ENCODE results near the gene MCF2L. TPM values are rescaled to one million over a fixed set of nuclear protein-coding genes. Genes with fewer than 3 reads are reported as not detected.

Gene MCF2L
- total and polyA plus RNA-seq, 10 of the 15 experiments (the other 5 are each of a cell fraction or from before 2014, with no cell fraction given) = 0.06 to 1.1 (median 0.21) TPM; not detected in 2

DNA sequence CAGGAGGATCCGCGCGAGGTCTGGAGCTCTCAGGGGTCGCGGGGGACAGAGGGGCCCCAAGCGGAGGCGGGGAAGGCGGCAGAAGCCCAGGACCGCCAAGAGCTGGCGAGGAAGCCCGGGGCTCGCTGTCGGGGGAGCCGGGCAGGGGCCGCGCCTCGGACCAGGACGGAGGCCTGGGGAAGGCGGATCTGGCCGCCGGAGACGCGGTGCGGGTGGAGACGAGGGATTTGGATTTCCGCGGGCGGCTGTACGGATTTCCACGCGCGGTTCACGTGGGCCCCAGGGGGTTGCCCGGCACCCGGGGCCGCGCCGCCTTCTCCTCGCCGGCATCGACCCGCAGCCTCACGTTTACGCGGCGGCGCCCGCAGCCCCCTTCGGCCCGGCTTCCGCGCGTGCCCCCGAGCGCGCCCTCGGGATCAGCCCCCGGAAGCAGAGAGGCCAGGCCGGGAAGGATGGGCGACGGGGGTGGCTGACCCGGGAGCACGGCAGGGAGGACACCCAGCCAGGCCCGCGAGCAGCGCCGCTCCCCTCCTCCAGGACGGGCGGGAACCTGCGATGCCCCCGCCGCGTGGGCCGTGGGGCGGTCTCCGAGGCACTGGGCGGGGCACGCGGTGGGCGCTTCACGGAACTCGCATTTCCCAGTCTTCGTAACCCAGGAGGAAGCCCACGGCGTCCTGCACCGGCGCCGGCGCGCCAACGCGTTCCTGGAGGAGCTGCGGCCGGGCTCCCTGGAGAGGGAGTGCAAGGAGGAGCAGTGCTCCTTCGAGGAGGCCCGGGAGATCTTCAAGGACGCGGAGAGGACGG, 141.2 kb downstream of the MCF2L start:
- SMC1A ChIA-PET (ENCODE audit: uncharacterized antibody, unreplicated experiment) = no interaction called here

DNA sequence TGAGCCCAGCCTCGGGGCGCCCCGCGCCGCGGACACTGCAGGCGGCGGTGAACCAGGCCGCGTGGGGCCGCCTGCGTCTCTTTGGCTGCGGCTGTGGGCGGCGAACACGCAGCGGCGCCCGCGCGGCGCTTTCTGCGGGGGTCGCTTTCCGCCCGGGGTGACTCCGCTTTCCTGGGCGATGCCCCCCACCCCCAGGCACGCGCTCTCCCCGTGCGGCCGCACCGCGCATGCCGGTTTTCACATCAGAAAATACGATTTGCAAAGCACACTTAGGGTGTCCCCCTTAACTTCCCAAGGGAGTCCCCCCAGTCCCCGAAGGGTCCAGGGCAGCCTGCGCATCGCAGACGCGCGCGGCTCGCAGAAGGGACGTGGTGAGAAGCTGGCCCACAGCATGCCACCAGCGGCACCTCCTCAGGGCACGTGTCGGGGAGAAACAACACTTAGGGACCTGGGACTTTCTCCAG, 141.9 kb downstream of the MCF2L start:
- no peaks in the 10 kb centered on the region for H3K79me2 ChIP-seq (ENCODE audit: control insufficient read depth, insufficient read depth, low read length)
- no peaks in the 10 kb centered on the region for H3K36me3 ChIP-seq (ENCODE audit: control insufficient read depth in 2 of 2, insufficient read depth in 2 of 2, low read length in 1 of 2)
- FAIRE-seq (no peak), DNase-seq (ENCODE audit: low read depth, low spot score) (no peak), ATAC-seq (no peak)
- no peaks in the 10 kb centered on the region for H3K27me3 ChIP-seq (replicated peaks in 1 of 2; ENCODE audit: control insufficient read depth in 2 of 2, insufficient read depth in 2 of 2, low read length in 1 of 2)
- TF ChIP-seq, protein P1, sequence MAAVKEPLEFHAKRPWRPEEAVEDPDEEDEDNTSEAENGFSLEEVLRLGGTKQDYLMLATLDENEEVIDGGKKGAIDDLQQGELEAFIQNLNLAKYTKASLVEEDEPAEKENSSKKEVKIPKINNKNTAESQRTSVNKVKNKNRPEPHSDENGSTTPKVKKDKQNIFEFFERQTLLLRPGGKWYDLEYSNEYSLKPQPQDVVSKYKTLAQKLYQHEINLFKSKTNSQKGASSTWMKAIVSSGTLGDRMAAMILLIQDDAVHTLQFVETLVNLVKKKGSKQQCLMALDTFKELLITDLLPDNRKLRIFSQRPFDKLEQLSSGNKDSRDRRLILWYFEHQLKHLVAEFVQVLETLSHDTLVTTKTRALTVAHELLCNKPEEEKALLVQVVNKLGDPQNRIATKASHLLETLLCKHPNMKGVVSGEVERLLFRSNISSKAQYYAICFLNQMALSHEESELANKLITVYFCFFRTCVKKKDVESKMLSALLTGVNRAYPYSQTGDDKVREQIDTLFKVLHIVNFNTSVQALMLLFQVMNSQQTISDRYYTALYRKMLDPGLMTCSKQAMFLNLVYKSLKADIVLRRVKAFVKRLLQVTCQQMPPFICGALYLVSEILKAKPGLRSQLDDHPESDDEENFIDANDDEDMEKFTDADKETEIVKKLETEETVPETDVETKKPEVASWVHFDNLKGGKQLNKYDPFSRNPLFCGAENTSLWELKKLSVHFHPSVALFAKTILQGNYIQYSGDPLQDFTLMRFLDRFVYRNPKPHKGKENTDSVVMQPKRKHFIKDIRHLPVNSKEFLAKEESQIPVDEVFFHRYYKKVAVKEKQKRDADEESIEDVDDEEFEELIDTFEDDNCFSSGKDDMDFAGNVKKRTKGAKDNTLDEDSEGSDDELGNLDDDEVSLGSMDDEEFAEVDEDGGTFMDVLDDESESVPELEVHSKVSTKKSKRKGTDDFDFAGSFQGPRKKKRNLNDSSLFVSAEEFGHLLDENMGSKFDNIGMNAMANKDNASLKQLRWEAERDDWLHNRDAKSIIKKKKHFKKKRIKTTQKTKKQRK (IDR thresholded peaks at IDR 0.05; ENCODE audit: low read depth, low read length) = no peak
- TF ChIP-seq SIX5 (IDR thresholded peaks at IDR 0.05; ENCODE audit: low read depth, low read length, severe bottlenecking) (no peak), BHLHE40 (IDR thresholded peaks at IDR 0.05; ENCODE audit: borderline replicate concordance in 1 of 2, low read depth in 2 of 2, low read length in 1 of 2) (no peak)
- H3K9ac ChIP-seq (ENCODE audit: control insufficient read depth, insufficient read depth, low read length) = no peak overlapping the region
- H3K9me3 ChIP-seq (replicated peaks; ENCODE audit: control insufficient read depth, insufficient read depth, low read length) = peaks cover 1% of the 10 kb centered on the region; the same call in 1 of the 3 replicates
- H4K20me1 ChIP-seq (ENCODE audit: control insufficient read depth, insufficient read depth) = no peaks in the 10 kb centered on the region
- ChIA-PET CTCF (no interaction called here), POLR2A (no interaction called here), RAD21 (ENCODE audit: unreplicated experiment) (no interaction called here), SMC1A (ENCODE audit: uncharacterized antibody, unreplicated experiment) (no interaction called here)
- intact Hi-C loops (cut with micrococcal nuclease; ENCODE audit: unreplicated experiment) = no loop called here
- H3K27ac ChIP-seq (ENCODE audit: control insufficient read depth, insufficient read depth) = no peak overlapping the region
- 85% methylated on average over 31 of the region's 49 CpGs for WGBS (ENCODE audit: insufficient coverage, insufficient replicate concordance, low lambda C conversion rate, missing lambda C conversion rate)
- H2AFZ ChIP-seq (ENCODE audit: control insufficient read depth, low read depth, low read length) = no peak overlapping the region
- no peak overlapping the region for H3K4me2 ChIP-seq (ENCODE audit: control insufficient read depth, insufficient read depth)
- H3K4me3 ChIP-seq = no peak overlapping the region
- no TSS peak for BruUV-seq (replicated peaks)
- no peaks in the 10 kb centered on the region for H3K4me1 ChIP-seq (ENCODE audit: control insufficient read depth, insufficient read depth, low read length)
- in situ Hi-C loops (cut with MboI) = no loop called here

More for the DNA sequence above, 141.2 kb downstream of the MCF2L start:
- Histone ChIP-seq H3K9me3 (replicated peaks; ENCODE audit: control insufficient read depth, insufficient read depth, low read length) (peaks cover 1% of the 10 kb centered on the region; the same call in 1 of the 3 replicates), H3K4me3 (no peak overlapping the region), H3K79me2 (ENCODE audit: control insufficient read depth, insufficient read depth, low read length) (no peaks in the 10 kb centered on the region), H3K9ac (ENCODE audit: control insufficient read depth, insufficient read depth, low read length) (no peak overlapping the region), H2AFZ (ENCODE audit: control insufficient read depth, low read depth, low read length) (no peak overlapping the region), H3K27me3 (replicated peaks in 1 of 2; ENCODE audit: control insufficient read depth in 2 of 2, insufficient read depth in 2 of 2, low read length in 1 of 2) (no peaks in the 10 kb centered on the region), H4K20me1 (ENCODE audit: control insufficient read depth, insufficient read depth) (no peaks in the 10 kb centered on the region), H3K4me2 (ENCODE audit: control insufficient read depth, insufficient read depth) (no peak overlapping the region), H3K4me1 (ENCODE audit: control insufficient read depth, insufficient read depth, low read length) (no peaks in the 10 kb centered on the region), H3K27ac (ENCODE audit: control insufficient read depth, insufficient read depth) (no peak overlapping the region), H3K36me3 (ENCODE audit: control insufficient read depth in 2 of 2, insufficient read depth in 2 of 2, low read length in 1 of 2) (no peaks in the 10 kb centered on the region)
- ATAC-seq (no peak), FAIRE-seq (no peak), DNase-seq (ENCODE audit: low read depth, low spot score) (no peak)
- CTCF ChIA-PET = no interaction called here
- WGBS (ENCODE audit: insufficient coverage, insufficient replicate concordance, low lambda C conversion rate, missing lambda C conversion rate) = 61% methylated on average over 48 of the region's 99 CpGs
- BruUV-seq (replicated peaks) = no TSS peak
- RAD21 ChIA-PET (ENCODE audit: unreplicated experiment) = no interaction called here
- in situ Hi-C loops (cut with MboI) = no loop called here
- POLR2A ChIA-PET = no interaction called here
- TF ChIP-seq SUZ12 (IDR thresholded peaks at IDR 0.05; ENCODE audit: unreplicated experiment) (no peak), DPF2 (IDR thresholded peaks at IDR 0.05) (no peak), ZNF24 (IDR thresholded peaks at IDR 0.05) (no peak)
- TF ChIP-seq, protein P2, sequence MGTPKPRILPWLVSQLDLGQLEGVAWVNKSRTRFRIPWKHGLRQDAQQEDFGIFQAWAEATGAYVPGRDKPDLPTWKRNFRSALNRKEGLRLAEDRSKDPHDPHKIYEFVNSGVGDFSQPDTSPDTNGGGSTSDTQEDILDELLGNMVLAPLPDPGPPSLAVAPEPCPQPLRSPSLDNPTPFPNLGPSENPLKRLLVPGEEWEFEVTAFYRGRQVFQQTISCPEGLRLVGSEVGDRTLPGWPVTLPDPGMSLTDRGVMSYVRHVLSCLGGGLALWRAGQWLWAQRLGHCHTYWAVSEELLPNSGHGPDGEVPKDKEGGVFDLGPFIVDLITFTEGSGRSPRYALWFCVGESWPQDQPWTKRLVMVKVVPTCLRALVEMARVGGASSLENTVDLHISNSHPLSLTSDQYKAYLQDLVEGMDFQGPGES (IDR thresholded peaks at IDR 0.05) = no peak
- intact Hi-C loops (cut with micrococcal nuclease; ENCODE audit: unreplicated experiment) = no loop called here
